GM21390 (cell line): ENCODE measurements around the gene TUBGCP5.
"Not testable (repeated sequence)": the region's sequence is repeated elsewhere in the genome, so short reads cannot be mapped to it uniquely, and the experiment has no call there.

ENCODE experiments used
- ATAC-seq: cut with Tn5 transposase; IDR thresholded peaks from one replicate; pipeline ENCODE4 v1.9.1; 2021; ENCODE audit not compliant: unreplicated experiment

The TUBGCP5 gene

DNA sequence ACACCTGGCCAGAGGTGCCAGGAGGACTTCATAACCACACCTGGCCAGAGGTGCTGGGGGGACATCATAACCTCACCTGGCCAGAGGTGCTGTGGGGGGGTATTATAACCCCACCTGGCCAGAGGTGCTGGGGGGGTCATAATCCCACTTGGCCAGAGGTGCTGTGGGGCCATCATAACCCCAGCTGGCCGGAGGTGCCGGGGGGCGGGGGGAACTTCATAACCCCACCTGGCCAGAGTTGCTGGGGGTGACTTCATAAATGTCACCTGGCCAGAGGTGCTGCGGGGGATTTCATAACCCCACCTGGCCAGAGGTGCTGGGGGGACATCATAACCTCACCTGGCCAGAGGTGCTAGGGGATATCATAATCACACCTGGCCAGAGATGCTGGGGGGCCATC is 4.2 kb upstream of the TUBGCP5 start:
- ATAC-seq: not testable (repeated sequence)

- ATAC-seq: not testable (repeated sequence)
Measured at GRCh38 chr15:23041736-23042135, 2.4 kb upstream of the TUBGCP5 start.

DNA sequence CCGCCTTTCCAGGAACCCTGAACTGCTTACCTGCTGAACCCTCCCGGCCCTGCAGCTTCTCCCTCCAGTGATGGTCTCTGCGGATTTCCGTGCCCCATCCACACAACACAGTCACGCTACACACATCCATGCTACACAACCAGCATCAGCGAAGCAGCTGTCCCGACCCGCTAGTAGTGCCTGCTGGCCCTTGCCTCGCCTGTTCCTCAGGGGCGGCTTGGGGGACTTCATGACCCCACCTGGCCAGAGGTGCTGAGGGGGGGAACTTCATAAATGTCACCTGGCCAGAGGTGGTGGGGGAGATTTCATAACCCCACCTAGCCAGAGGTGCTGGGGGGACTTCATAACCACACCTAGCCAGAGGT is 530 bp upstream of the TUBGCP5 start:
- ATAC-seq: no peak

DNA sequence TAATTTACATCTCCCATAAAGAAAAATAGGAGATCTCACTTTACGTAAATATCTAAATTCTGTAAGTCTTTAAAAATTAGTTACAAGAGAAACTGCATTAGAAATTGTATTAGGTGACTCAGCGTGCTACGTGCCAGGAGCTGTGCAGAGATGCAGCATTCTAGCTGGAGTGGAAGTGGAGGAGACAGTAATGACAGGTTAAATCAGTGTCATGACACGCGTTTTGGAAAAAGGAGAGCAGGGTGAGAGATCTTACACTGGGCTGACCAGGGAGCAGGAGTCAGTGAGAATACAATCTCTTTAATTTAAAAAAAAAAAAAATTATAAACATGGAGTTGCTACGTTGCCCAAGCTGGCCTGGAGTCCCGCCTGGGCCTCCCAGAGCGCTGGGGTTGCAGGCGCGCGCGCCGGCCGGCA is 635 bp downstream of the TUBGCP5 start:
- ATAC-seq: peak; percentile 11

DNA sequence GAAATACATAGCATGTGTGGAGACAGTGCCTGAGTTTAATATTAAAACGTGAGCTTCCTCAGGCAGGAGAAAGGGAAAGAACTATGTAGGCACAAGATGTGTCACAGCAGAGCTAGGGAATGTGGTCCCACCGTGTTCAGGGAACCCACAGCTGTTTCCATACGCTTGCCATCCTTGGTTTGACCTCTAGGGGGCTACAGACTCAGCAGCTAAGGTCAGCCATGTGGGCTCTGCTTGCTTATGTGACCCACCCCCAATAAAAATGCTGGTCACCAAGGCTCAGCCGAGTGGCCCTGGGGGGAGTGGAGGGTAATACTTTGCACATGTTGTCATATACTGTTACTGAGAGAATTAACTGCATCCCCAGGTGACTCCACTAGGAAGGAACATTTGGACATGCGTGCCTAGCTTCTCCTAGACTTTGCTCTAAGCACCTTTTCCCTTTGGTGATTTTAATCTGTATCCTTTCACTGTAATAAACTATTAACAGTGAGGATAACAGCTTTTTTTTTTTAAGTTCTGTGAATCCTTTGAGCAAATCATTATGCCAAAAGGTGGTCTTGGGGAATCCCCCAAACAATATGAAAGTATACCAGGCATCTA is 3.3 kb downstream of the TUBGCP5 start:
- no peak for ATAC-seq

DNA sequence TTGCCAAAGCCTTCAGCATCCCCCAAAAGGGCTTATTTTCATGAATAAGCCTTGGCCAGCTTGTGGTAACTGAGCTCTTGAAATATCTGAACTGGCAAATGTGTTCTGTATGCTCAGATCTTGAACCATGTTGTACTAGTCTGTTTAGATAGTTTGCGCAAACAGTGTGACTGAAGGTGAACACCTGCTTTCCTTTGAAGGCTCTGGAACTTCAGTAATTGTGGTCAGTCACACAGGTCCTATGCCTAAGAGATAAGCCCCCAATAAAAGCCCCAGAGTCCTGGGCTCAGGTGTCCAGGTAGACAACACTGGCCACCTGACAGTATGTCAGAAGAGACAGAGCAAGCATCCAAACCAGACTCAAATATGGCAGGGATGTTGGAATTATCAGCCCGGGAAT is 5.4 kb downstream of the TUBGCP5 start:
- no peak for ATAC-seq

- ATAC-seq: no peak
Measured at GRCh38 chr15:23026218-23026617, 13.2 kb downstream of the TUBGCP5 start.

- no peak for ATAC-seq
Measured at GRCh38 chr15:23022156-23022555, 17.2 kb downstream of the TUBGCP5 start.

GRCh38 chr15:23014394-23015000 is 24.9 kb downstream of the TUBGCP5 start:
- no peak for ATAC-seq

GRCh38 chr15:23013681-23014080 is 25.7 kb downstream of the TUBGCP5 start:
- ATAC-seq: no peak

- ATAC-seq: not testable (repeated sequence)
Measured at GRCh38 chr15:23012616-23013015, 26.8 kb downstream of the TUBGCP5 start.

DNA sequence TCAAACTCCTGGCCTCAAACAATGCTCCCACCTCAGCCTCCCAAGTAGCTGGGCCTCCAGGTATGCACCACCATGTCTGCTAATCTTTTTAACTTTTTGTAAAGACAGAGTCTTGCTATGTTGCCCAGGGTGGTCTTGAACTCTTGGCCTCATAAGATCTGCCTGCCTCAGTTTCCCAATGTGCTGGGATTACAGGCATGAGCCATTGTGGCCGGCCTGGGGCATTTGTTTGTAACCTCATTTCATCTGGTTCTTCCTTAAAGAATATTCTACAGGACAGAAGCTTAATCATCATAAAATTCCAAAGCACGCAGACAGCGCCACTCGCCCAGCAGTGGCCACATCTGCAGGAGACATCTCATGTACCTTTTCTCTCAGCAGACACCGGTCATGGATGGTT is 35.6 kb downstream of the TUBGCP5 start:
- ATAC-seq: no peak

DNA sequence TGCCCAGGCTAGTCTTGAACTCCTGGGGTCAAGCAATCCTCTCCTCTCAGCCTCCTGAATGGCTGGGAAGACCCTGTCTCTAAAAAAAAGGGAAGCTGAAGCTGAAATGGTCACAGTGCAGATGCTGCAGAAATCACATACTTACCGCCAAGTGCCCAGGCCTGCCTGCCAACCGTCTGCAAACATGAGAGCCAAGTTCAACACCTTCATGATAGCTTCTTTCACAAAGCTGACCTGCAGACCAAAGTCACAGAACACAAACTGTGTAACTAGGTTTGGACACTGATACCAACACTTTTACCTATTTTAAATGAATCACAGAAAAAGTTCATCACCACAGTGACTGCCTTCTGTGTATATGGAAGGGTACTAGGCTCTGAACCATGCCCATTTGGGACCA is 36.4 kb downstream of the TUBGCP5 start:
- no peak for ATAC-seq

GRCh38 chr15:22995795-22996194 is 43.6 kb downstream of the TUBGCP5 start:
- no peak for ATAC-seq

- no peak for ATAC-seq
Measured at GRCh38 chr15:22992024-22992326, 47.4 kb downstream of the TUBGCP5 start.

- no peak for ATAC-seq
Measured at GRCh38 chr15:22989576-22990477, 49.5 kb downstream of the TUBGCP5 start.

- ATAC-seq: no peak
Measured at GRCh38 chr15:22988811-22989210, 50.6 kb downstream of the TUBGCP5 start.

DNA sequence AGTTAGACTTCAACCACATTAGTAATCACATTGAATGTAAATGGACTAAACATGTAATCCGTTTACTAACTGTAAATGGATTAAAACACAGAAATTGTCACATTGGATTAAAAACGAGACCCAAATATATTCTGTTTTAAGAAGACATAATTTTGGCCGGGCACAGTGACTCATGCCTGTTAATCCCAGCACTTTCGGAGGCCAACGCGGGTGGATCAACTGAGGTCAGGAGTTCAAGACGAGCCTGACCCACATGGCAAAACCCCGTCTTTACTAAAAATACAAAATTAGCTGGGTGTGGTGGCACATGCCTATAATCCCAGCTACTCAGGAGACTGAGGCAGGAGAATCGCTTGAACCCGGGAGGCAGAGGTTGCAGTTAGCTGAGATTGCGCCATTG is 57.4 kb downstream of the TUBGCP5 start:
- ATAC-seq: not testable (repeated sequence)

GRCh38 chr15:22981051-22981840 is 58.1 kb downstream of the TUBGCP5 start:
- no peak for ATAC-seq

- peak; percentile 57 for ATAC-seq
Measured at GRCh38 chr15:22980189-22981050, 58.9 kb downstream of the TUBGCP5 start, which contains the start of gene CYFIP1. Gene CYFIP1, minus strand, starts transcription at chr15:22980368. Its CDS starts 33,083 bp downstream, at chr15:22947285.
